Frontal cortex (tissue), 4 donors: ENCODE results near the gene KSR2. TPM values are rescaled to one million over a fixed set of nuclear protein-coding genes. Genes with fewer than 3 reads are reported as not detected.

ENCODE experiments used
- DNase-seq, 2 donors: peaks; one replicate each; pipeline ENCODE4 v3.0.0; 2012; ENCODE audit warnings: low spot score in 2 of 2
- FAIRE-seq: peaks from 2 replicates; lab custom pipeline; 2012; peaks lifted over from hg19 to GRCh38; lab: Jason Lieb, UNC
- total RNA-seq: library from RNA; depleted of rRNA; stranded (reverse); fragments of >200 nt; gene quantifications from one replicate; pipeline ENCODE4 v1.2.3, GENCODE V29; 2014
- donor health status: control.
- donor health status: control.
- donor health status: control.

The KSR2 gene
- total RNA-seq, 1 donor from 2014 or later, result 0.82 TPM

DNA sequence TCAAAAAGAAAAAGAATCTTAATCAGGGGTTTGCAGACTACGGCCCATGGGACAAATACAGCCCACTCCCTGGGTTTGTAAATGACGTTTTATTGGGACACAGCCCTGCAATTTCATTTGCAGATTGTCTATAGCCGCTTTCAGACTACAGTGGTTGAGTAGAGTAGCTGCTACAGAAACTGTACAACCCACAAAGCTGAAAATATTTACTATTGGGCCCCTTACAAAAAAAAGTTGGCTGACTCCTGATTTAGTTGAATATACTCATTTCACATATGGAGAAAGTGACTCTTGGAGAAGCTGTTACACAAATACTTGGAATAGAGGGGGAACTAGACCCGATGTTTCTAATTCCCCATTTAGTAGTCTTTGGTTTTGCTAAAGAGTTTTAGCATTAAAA lies 444.8 kb downstream of the KSR2 start:
- FAIRE-seq (no peak), DNase-seq (no peak)

GRCh38 chr12:117522559-117522958 lies 446.2 kb downstream of the KSR2 start:
- DNase-seq (no peak), FAIRE-seq (no peak)

- no peak for FAIRE-seq
- DNase-seq, result no peak
Measured at GRCh38 chr12:117521867-117522266, 446.9 kb downstream of the KSR2 start.

DNA sequence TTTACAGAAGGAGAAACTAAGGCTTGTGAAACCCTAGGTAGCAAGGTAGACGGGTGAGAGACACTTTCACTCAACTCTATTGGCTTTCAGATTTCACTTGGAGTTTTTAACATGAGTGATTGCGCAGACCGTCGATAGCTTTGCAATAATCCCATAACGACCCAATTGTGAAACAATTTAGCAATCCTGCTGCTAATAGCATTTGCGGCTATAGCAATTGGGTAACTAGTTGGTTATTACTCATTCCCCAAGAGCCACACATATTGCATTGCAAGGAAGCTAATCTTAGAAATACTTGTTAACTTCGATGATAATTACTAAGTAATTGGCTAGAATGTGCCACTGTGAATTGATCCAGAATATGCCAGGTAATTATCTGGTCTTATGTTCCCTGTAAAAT lies 447.4 kb downstream of the KSR2 start:
- FAIRE-seq, result no peak
- no peak for DNase-seq

DNA sequence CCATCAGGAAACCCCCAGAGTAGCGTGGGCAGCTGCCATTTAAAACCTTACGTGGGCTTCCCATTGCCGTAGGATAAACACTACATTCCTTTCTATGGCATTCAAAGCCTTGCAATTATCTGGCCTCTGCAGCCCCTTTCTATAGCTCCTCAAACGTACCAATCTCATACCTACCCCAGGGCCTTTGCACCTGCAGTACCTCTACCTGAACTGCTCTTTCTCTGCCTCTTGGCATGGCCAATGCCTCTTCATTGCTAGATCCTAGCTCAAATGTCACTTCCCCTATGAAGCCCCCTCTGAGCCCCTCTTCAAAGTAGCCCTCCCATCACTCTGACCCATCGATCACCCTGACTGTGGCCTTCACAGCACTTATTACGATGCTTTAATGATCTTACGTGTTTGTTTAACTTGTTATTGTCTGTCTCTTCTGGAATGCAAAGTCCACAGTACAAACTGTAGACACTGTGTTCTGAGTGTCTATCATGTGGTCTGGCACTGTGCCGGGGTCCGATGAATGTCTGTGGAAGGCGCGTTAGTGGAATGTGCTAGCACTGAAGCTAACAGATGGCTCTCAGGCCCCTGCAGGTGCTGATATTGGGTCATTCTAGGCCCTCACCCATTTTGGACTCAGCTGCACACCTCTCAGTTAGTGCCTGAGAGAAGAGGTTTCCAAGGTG lies 450.1 kb downstream of the KSR2 start:
- DNase-seq (no peak), FAIRE-seq (no peak)

- FAIRE-seq (no peak), DNase-seq (no peak)
Measured at GRCh38 chr12:117517219-117517739, 451.5 kb downstream of the KSR2 start.

GRCh38 chr12:117516034-117516433 lies 452.8 kb downstream of the KSR2 start:
- DNase-seq (no peak), FAIRE-seq (no peak)

- FAIRE-seq (no peak), DNase-seq (peak in 1 of 2 donors; percentile 16)
Measured at GRCh38 chr12:117514016-117514415, 454.8 kb downstream of the KSR2 start.

DNA sequence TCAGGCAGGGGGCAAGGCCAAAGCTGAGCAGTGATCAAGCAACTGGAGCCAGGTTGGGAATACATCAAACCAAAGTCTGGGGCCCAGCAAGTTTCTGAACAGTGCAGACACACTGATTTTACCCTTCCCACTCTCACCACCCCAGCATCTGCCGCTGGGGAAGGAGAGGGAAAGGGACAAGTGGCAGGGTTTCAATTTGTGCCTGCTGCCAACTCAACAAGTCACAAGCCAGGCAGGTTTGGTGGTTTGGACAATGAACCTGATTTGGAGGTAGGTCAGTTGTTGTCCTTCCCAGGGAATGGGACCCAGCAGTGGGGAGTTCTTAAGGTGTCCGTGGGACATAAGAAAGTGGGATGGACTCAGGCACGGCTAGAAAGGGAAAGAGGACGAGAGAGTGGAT lies 455.4 kb downstream of the KSR2 start:
- FAIRE-seq (no peak), DNase-seq (no peak)

- FAIRE-seq, result no peak
Measured at GRCh38 chr12:117508468-117508867, 460.3 kb downstream of the KSR2 start.

DNA sequence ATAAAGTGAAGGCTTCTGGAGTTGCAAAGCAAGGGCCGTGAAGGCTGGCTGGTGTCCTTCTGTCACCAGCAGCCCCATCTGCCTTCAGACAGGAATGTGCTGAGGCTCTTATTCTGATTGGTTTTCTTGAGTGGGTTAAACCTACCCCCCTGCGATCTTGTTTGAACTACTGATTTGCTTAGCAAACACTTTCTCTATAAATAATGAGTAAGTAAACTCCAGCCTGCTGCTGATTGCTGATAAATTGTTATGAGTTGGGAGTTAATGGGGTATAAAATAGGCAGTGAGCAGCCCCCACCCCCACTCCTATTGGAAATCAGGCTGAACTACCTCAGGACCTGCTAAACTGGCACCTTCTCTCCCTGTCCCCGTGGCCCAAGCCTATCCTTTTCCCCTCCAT lies 461.2 kb downstream of the KSR2 start:
- DNase-seq (no peak), FAIRE-seq (no peak)

More at GRCh38 chr12:117508468-117508867, 460.3 kb downstream of the KSR2 start:
- DNase-seq, result no peak

- DNase-seq, result no peak
- FAIRE-seq, result no peak
Measured at GRCh38 chr12:117506333-117506732, 462.5 kb downstream of the KSR2 start.

GRCh38 chr12:117502633-117503032 lies 466.2 kb downstream of the KSR2 start:
- DNase-seq, result no peak
- FAIRE-seq, result no peak

DNA sequence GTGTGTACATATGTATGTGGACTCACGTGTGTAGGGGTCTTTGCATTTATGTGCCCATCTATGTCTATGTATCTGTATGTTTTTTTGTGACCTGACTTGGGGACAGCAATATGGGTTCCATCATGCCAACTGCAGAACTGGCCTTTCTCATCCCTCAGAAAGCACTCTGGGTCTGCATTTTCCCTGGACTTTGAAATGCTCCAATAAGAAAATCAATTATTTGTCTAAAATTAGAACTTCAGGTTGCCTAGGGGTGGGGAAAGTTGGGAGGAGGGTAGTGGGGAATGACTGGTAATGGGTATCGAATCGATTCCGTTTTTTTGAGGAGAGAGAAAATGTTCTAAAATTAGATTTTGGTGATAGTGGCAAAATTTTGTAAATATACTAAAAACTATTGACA lies 466.6 kb downstream of the KSR2 start:
- no peak for DNase-seq
- no peak for FAIRE-seq

GRCh38 chr12:117501076-117501869 lies 467.5 kb downstream of the KSR2 start:
- DNase-seq, result no peak
- FAIRE-seq, result no peak

GRCh38 chr12:117499759-117500485 lies 468.9 kb downstream of the KSR2 start:
- no peak for DNase-seq
- FAIRE-seq, result no peak

DNA sequence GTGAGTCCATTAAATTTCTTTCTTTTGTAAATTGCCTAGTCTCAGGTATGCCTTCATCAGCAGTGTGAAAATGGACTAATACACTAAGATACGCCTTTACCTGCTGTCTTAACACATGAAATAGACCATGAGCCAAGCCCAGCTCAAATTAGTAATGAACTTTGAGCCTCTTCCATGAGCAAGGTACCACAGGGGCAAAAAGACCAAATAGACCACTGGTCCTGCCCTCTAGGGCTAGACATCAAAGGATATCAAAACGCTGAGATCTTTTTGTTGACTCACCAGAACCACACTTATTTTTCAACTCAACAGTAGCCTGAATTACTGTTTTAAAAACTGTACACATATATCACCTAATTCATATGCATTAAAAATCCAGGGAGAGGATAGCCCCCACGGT lies 469.9 kb downstream of the KSR2 start:
- DNase-seq (no peak), FAIRE-seq (no peak)

DNA sequence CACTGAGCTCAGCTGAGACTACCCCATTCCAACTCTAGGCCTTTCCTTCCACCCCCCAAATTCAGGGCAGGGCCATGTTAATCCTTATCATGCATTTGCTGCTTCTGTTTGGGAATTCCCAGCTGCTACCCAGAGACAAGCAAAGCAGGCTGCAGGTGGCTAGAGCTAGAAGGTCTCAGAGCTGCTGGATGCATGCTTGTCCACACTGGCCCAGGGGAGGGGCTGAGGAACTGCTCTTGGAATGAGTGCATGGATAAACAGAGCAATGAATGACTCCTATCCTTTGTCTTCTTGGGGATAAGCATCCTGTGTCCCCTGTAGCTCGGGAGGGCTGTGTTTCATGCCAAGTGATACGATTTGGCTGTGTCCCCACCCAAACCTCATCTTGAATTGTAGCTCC lies 470.5 kb downstream of the KSR2 start:
- DNase-seq (no peak), FAIRE-seq (no peak)

- FAIRE-seq, result no peak
- DNase-seq, result no peak
Measured at GRCh38 chr12:117497407-117497806, 471.4 kb downstream of the KSR2 start.

GRCh38 chr12:117494833-117495655 lies 473.7 kb downstream of the KSR2 start:
- no peak for FAIRE-seq
- no peak for DNase-seq
